Measurements from ENCODE around the gene ANKRD62. TPM values are rescaled to one million over a fixed set of nuclear protein-coding genes. Genes with fewer than 3 reads are reported as not detected.

Gene ANKRD62
- total RNA-seq, 3 donors from 2014 or later = not detected

DNA sequence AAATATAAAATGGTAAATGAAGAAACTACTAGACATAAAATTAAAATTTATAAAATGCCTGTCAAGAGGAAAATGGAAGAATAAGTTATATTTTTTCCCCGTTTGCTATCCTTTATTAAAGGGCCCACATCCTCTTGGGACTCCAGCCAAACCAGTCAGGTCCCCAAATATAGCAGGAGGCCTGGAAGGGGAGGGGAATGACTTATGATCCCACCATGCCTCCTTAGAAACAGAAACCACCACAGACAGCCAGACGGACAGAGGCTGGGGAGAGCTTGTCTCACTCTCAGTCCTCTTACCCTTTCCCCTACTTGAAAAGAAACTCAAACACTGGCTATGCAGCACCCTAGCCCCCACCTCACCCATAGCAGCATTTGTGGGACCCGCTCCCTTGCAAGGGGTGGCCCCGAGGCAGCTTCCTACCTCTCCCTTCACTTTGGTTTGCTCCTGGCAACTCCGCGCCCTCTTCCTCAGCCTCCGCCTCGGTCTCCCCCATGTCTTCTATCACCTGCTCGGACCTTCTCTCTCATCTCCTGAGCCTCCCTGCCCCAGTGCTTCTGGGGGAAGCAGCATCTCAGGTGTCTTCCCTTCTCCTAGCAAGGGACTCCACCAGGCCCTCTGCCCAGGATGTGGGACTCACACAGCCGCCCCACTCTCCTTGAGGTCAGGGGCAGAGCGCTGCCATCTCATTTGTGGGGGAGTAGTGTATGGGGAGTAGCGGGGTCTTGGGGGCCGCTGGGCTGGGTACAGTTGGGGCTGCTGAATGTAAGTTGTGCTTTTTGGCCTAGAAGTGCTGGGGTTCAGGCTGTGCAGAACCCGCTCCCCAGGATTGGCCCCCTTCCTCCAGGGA is 37.4 kb upstream of the ANKRD62 start:
- Histone ChIP-seq H3K4me3 (no peak overlapping the region), H3K36me3 (no peaks in the 10 kb centered on the region), H3K9me3 (no peaks in the 10 kb centered on the region), H3K27me3 (no peaks in the 10 kb centered on the region), H3K4me1 (no peaks in the 10 kb centered on the region), H3K27ac (no peak overlapping the region)
- no peak for DNase-seq (ENCODE audit: low spot score in 2 of 2)
- TF ChIP-seq POLR2A (IDR thresholded peaks at IDR 0.05) (no peak), POLR2AphosphoS5 (IDR thresholded peaks at IDR 0.05) (no peak)
- TF ChIP-seq, protein P1, sequence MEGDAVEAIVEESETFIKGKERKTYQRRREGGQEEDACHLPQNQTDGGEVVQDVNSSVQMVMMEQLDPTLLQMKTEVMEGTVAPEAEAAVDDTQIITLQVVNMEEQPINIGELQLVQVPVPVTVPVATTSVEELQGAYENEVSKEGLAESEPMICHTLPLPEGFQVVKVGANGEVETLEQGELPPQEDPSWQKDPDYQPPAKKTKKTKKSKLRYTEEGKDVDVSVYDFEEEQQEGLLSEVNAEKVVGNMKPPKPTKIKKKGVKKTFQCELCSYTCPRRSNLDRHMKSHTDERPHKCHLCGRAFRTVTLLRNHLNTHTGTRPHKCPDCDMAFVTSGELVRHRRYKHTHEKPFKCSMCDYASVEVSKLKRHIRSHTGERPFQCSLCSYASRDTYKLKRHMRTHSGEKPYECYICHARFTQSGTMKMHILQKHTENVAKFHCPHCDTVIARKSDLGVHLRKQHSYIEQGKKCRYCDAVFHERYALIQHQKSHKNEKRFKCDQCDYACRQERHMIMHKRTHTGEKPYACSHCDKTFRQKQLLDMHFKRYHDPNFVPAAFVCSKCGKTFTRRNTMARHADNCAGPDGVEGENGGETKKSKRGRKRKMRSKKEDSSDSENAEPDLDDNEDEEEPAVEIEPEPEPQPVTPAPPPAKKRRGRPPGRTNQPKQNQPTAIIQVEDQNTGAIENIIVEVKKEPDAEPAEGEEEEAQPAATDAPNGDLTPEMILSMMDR (IDR thresholded peaks at IDR 0.05) = no peak
- intact Hi-C loops (cut with DNase I; ENCODE audit: low total_unique reads) = no loop called here

GRCh38 chr18:12056884-12057402 is 36.7 kb upstream of the ANKRD62 start:
- H3K36me3 ChIP-seq = no peaks in the 10 kb centered on the region
- intact Hi-C loops (cut with DNase I; ENCODE audit: low total_unique reads) = no loop called here
- H3K4me3 ChIP-seq = no peak overlapping the region
- H3K4me1 ChIP-seq = no peaks in the 10 kb centered on the region
- H3K9me3 ChIP-seq = no peaks in the 10 kb centered on the region
- no peaks in the 10 kb centered on the region for H3K27me3 ChIP-seq
- TF ChIP-seq POLR2AphosphoS5 (IDR thresholded peaks at IDR 0.05) = no peak
- TF ChIP-seq POLR2A (IDR thresholded peaks at IDR 0.05) = no peak
- TF ChIP-seq, protein P1 (IDR thresholded peaks at IDR 0.05) = no peak
- no peak overlapping the region for H3K27ac ChIP-seq
- no peak for DNase-seq (ENCODE audit: low spot score in 2 of 2)

GRCh38 chr18:12057419-12058039 is 36.1 kb upstream of the ANKRD62 start:
- H3K36me3 ChIP-seq = no peaks in the 10 kb centered on the region
- H3K9me3 ChIP-seq = no peaks in the 10 kb centered on the region
- H3K27ac ChIP-seq = no peak overlapping the region
- intact Hi-C loops (cut with DNase I; ENCODE audit: low total_unique reads) = no loop called here
- H3K27me3 ChIP-seq = no peaks in the 10 kb centered on the region
- no peak for TF ChIP-seq POLR2A (IDR thresholded peaks at IDR 0.05)
- no peak for TF ChIP-seq POLR2AphosphoS5 (IDR thresholded peaks at IDR 0.05)
- TF ChIP-seq, protein P1 (IDR thresholded peaks at IDR 0.05) = no peak
- no peak overlapping the region for H3K4me3 ChIP-seq
- H3K4me1 ChIP-seq = no peaks in the 10 kb centered on the region
- no peak for DNase-seq (ENCODE audit: low spot score in 2 of 2)

GRCh38 chr18:12059334-12060181 is 34.1 kb upstream of the ANKRD62 start:
- TF ChIP-seq, protein P1 (IDR thresholded peaks at IDR 0.05) = no peak
- TF ChIP-seq POLR2AphosphoS5 (IDR thresholded peaks at IDR 0.05) (no peak), POLR2A (IDR thresholded peaks at IDR 0.05) (no peak)
- Histone ChIP-seq H3K27ac (no peak overlapping the region), H3K36me3 (no peaks in the 10 kb centered on the region), H3K27me3 (no peaks in the 10 kb centered on the region), H3K4me1 (no peaks in the 10 kb centered on the region), H3K4me3 (no peak overlapping the region), H3K9me3 (no peaks in the 10 kb centered on the region)
- intact Hi-C loops (cut with DNase I; ENCODE audit: low total_unique reads) = no loop called here
- no peak for DNase-seq (ENCODE audit: low spot score in 2 of 2)

Data from breast epithelium (tissue), 4 donors.